ENCODE measurements around the gene GMDS. TPM values are rescaled to one million over a fixed set of nuclear protein-coding genes. Genes with fewer than 3 reads are reported as not detected.
"Not testable (repeated sequence)": the region's sequence is repeated elsewhere in the genome, so short reads cannot be mapped to it uniquely, and the experiment has no call there.

The GMDS gene
- total and polyA plus RNA-seq, 9 donors, result 6.6 to 20.6 (median 11.0) TPM

GRCh38 chr6:1848752-1849151, 396.7 kb downstream of the GMDS start:
- H3K9me3 ChIP-seq, result no peaks in the 10 kb centered on the region
- no peak for DNase-seq
- H3K27ac ChIP-seq, result no peak overlapping the region
- H3K27me3 ChIP-seq, result no peaks in the 10 kb centered on the region
- 91 to 100% (median 93%) methylated on average over 1 of the region's 1 CpG for WGBS, 3 donors
- intact Hi-C loops (cut with DNase I), result no loop called here
- TF ChIP-seq POLR2A (IDR thresholded peaks at IDR 0.05), result no peak
- no peak for TF ChIP-seq EP300 (IDR thresholded peaks at IDR 0.05)
- no peak for TF ChIP-seq CTCF (IDR thresholded peaks at IDR 0.05)
- H3K4me3 ChIP-seq, result no peak overlapping the region
- H3K4me1 ChIP-seq (ENCODE audit: insufficient read depth), result peaks cover 4% of the 10 kb centered on the region
- H3K36me3 ChIP-seq, result no peaks in the 10 kb centered on the region

- H3K4me3 ChIP-seq, result no peak overlapping the region
- H3K4me1 ChIP-seq (ENCODE audit: insufficient read depth), result peaks cover 5% of the 10 kb centered on the region
- DNase-seq, result no peak
- no peaks in the 10 kb centered on the region for H3K36me3 ChIP-seq
- H3K27me3 ChIP-seq, result no peaks in the 10 kb centered on the region
- WGBS, 3 donors, result 96 to 100% (median 99%) methylated on average over 3 of the region's 3 CpGs
- TF ChIP-seq POLR2A (IDR thresholded peaks at IDR 0.05), result no peak
- TF ChIP-seq CTCF (IDR thresholded peaks at IDR 0.05), result no peak
- TF ChIP-seq EP300 (IDR thresholded peaks at IDR 0.05), result no peak
- H3K27ac ChIP-seq, result no peak overlapping the region
- no peaks in the 10 kb centered on the region for H3K9me3 ChIP-seq
- intact Hi-C loops (cut with DNase I), result no loop called here
Measured at GRCh38 chr6:1846611-1847010, 398.8 kb downstream of the GMDS start.

GRCh38 chr6:1845543-1845942, 399.9 kb downstream of the GMDS start:
- H3K9me3 ChIP-seq; H3K27me3 ChIP-seq; DNase-seq; H3K4me3 ChIP-seq; H3K4me1 ChIP-seq (ENCODE audit: insufficient read depth); intact Hi-C loops (cut with DNase I); H3K27ac ChIP-seq; H3K36me3 ChIP-seq: not testable (repeated sequence)
- 98 to 99% (median 98%) methylated on average over 5 of the region's 5 CpGs for WGBS, 3 donors

- 89 to 94% (median 90%) methylated on average over 2 of the region's 2 CpGs for WGBS, 3 donors
- Histone ChIP-seq H3K36me3 (no peaks in the 10 kb centered on the region), H3K27ac (no peak overlapping the region), H3K4me3 (no peak overlapping the region), H3K4me1 (ENCODE audit: insufficient read depth) (peaks cover 7% of the 10 kb centered on the region), H3K9me3 (no peaks in the 10 kb centered on the region), H3K27me3 (no peaks in the 10 kb centered on the region)
- no peak for DNase-seq
- intact Hi-C loops (cut with DNase I), result no loop called here
- TF ChIP-seq POLR2A (IDR thresholded peaks at IDR 0.05) (no peak), EP300 (IDR thresholded peaks at IDR 0.05) (no peak), CTCF (IDR thresholded peaks at IDR 0.05) (no peak)
Measured at GRCh38 chr6:1842334-1842733, 403.1 kb downstream of the GMDS start.

GRCh38 chr6:1841136-1841535, 404.3 kb downstream of the GMDS start:
- Histone ChIP-seq H3K36me3 (no peaks in the 10 kb centered on the region), H3K27me3 (no peaks in the 10 kb centered on the region), H3K9me3 (no peaks in the 10 kb centered on the region), H3K4me3 (no peak overlapping the region), H3K4me1 (ENCODE audit: insufficient read depth) (peaks cover 7% of the 10 kb centered on the region), H3K27ac (peak overlapping the region in 1 of 2 donors; percentile 39)
- TF ChIP-seq POLR2A (IDR thresholded peaks at IDR 0.05), result no peak
- no peak for TF ChIP-seq CTCF (IDR thresholded peaks at IDR 0.05)
- no peak for TF ChIP-seq EP300 (IDR thresholded peaks at IDR 0.05)
- intact Hi-C loops (cut with DNase I), result no loop called here
- no peak for DNase-seq
- 1 to 7% (median 2%) methylated on average over 3 of the region's 3 CpGs for WGBS, 3 donors

Measured in ovary (tissue), 9 donors.